RWPE1 (cell line): ENCODE results near the gene OR6J1.

Experiments
- CTCF ChIA-PET: fragments of 350-600 bp; sonication (Branson Sonifier 250); formaldehyde crosslinking; extraction: SDS; loops from one replicate; lab custom pipeline; 2021; lab: Yijun Ruan, JAX
- POLR2A ChIA-PET: fragments of 400-600 bp; formaldehyde crosslinking; extraction: SDS; loops from one replicate; lab custom pipeline; 2020; ENCODE audit warnings: antibody characterized with exemption; ENCODE audit not compliant: low non-redundant PET; lab: Yijun Ruan, JAX
- DNase-seq: peaks from one replicate; pipeline ENCODE4 v3.0.0; 2012; ENCODE audit warnings: low spot score
- H3K27ac ChIP-seq: fragments of 450-650 bp; 2 replicates; pipeline ENCODE4 v1.5.1; 2017
- CTCF ChIP-seq: fragments of 450-650 bp; conservative IDR thresholded peaks from 2 replicates; pipeline ENCODE4 v1.5.1; 2017; ENCODE audit warnings: low read depth, mild to moderate bottlenecking

OR6J1 gene

GRCh38 chr14:22664261-22664660, 20.1 kb upstream of the OR6J1 start:
- CTCF ChIA-PET, result no interaction called here
- no peak for TF ChIP-seq CTCF
- H3K27ac ChIP-seq, result no peak overlapping the region
- no peak for DNase-seq
- POLR2A ChIA-PET, result no interaction called here

GRCh38 chr14:22660654-22661053, 16.5 kb upstream of the OR6J1 start:
- H3K27ac ChIP-seq, result no peak overlapping the region
- DNase-seq, result no peak
- ChIA-PET POLR2A (no interaction called here), CTCF (interaction anchor here (1.4 kb wide), 1 partner anchor 91 kb away, joined by 5 read pairs; no protein-coding TSS in a partner anchor)
- no peak for TF ChIP-seq CTCF

- POLR2A ChIA-PET, result no interaction called here
- CTCF ChIA-PET, result interaction anchor here (0.6 to 1.1 kb wide), 3 partner anchors 60 to 189 kb away, joined by 3 read pairs; no protein-coding TSS in a partner anchor
- TF ChIP-seq CTCF, result no peak
- no peak for DNase-seq
- H3K27ac ChIP-seq, result no peak overlapping the region
These were observed 14.8 kb upstream of the OR6J1 start for GRCh38 chr14:22658946-22659345.

GRCh38 chr14:22657861-22658260, 13.7 kb upstream of the OR6J1 start:
- ChIA-PET POLR2A (no interaction called here), CTCF (interaction anchor here (0.5 to 1.2 kb wide), 9 partner anchors 17 to 929 kb away, joined by 3 to 7 read pairs (median 4); no protein-coding TSS in a partner anchor)
- DNase-seq, result peak; percentile 27
- TF ChIP-seq CTCF, result no peak; the same call in 1 of the 2 replicates
- no peak overlapping the region for H3K27ac ChIP-seq

GRCh38 chr14:22656945-22657731, 13.0 kb upstream of the OR6J1 start:
- DNase-seq, result no peak
- POLR2A ChIA-PET, result no interaction called here
- H3K27ac ChIP-seq, result no peak overlapping the region
- CTCF ChIA-PET, result interaction anchor here (0.5 to 1.2 kb wide), 10 partner anchors 16 to 243 kb away, joined by 3 to 7 read pairs (median 3); no protein-coding TSS in a partner anchor
- no peak for TF ChIP-seq CTCF

- no peak for DNase-seq
- TF ChIP-seq CTCF, result no peak
- POLR2A ChIA-PET, result no interaction called here
- H3K27ac ChIP-seq, result no peak overlapping the region
- CTCF ChIA-PET, result interaction anchor here (0.6 to 1.1 kb wide), 3 partner anchors 30 to 93 kb away, joined by 3 to 4 read pairs (median 3); no protein-coding TSS in a partner anchor
These were observed 12.1 kb upstream of the OR6J1 start for GRCh38 chr14:22656226-22656625.
